ENCODE data around the gene CSF3. TPM values are rescaled to one million over a fixed set of nuclear protein-coding genes. Genes with fewer than 3 reads are reported as not detected.

CSF3 gene
- total RNA-seq, 1 donor from 2014 or later = not detected

- Mint-ChIP-seq H3K27ac (no peak overlapping the region), H3K27me3 (ENCODE audit: insufficient read depth, low read depth) (peaks cover 2% of the 10 kb centered on the region), H3K36me3 (peaks cover 4% of the 10 kb centered on the region), H3K4me3 (no peak overlapping the region), H3K4me1 (peaks cover 38% of the 10 kb centered on the region), H3K9me3 (no peaks in the 10 kb centered on the region)
- no peaks in the 10 kb centered on the region for H3K9me3 ChIP-seq (ENCODE audit: low read depth)
- H3K4me1 ChIP-seq = peaks cover 30% of the 10 kb centered on the region
- no peak for DNase-seq (ENCODE audit: low spot score)
- peak overlapping the region; percentile 13 for H2AFZ ChIP-seq (replicated peaks)
- peak overlapping the region; percentile 55 for H3K4me2 ChIP-seq
- no peak overlapping the region for H3K4me3 ChIP-seq
- H3K9ac ChIP-seq = no peak overlapping the region
- TF ChIP-seq CTCF (IDR thresholded peaks at IDR 0.05) (no peak), EZH2phosphoT487 (IDR thresholded peaks at IDR 0.05) (no peak), EZH2 (IDR thresholded peaks at IDR 0.05) (no peak)
- peaks cover 4% of the 10 kb centered on the region for H4K20me1 ChIP-seq (ENCODE audit: low read depth)
- H3K27ac ChIP-seq = no peak overlapping the region
- H3K79me2 ChIP-seq (ENCODE audit: low read depth) = no peaks in the 10 kb centered on the region
- peaks cover 18% of the 10 kb centered on the region for H3F3A ChIP-seq (ENCODE audit: low read depth)
- H3K36me3 ChIP-seq = no peaks in the 10 kb centered on the region
- no peaks in the 10 kb centered on the region for H3K27me3 ChIP-seq
Observed at GRCh38 chr17:40014375-40014980, 762 bp upstream of the CSF3 start.

- no peak for TF ChIP-seq EZH2 (IDR thresholded peaks at IDR 0.05)
- TF ChIP-seq EZH2phosphoT487 (IDR thresholded peaks at IDR 0.05) = no peak
- TF ChIP-seq CTCF (IDR thresholded peaks at IDR 0.05) = no peak
- Histone ChIP-seq H3K9ac (no peak overlapping the region), H3K4me2 (no peak overlapping the region), H4K20me1 (ENCODE audit: low read depth) (peaks cover 4% of the 10 kb centered on the region), H3K27ac (no peak overlapping the region), H3K27me3 (no peaks in the 10 kb centered on the region), H3F3A (ENCODE audit: low read depth) (peaks cover 21% of the 10 kb centered on the region), H2AFZ (replicated peaks) (no peak overlapping the region), H3K4me3 (no peak overlapping the region), H3K4me1 (peaks cover 31% of the 10 kb centered on the region), H3K79me2 (ENCODE audit: low read depth) (no peaks in the 10 kb centered on the region), H3K36me3 (no peaks in the 10 kb centered on the region), H3K9me3 (ENCODE audit: low read depth) (no peaks in the 10 kb centered on the region)
- no peak for DNase-seq (ENCODE audit: low spot score)
- no peak overlapping the region for H3K4me3 Mint-ChIP-seq
- H3K27me3 Mint-ChIP-seq (ENCODE audit: insufficient read depth, low read depth) = peaks cover 2% of the 10 kb centered on the region
- peak overlapping the region; percentile 46 for H3K27ac Mint-ChIP-seq
- no peaks in the 10 kb centered on the region for H3K9me3 Mint-ChIP-seq
- H3K36me3 Mint-ChIP-seq = peaks cover 5% of the 10 kb centered on the region
- H3K4me1 Mint-ChIP-seq = peaks cover 38% of the 10 kb centered on the region
Observed at GRCh38 chr17:40015998-40016985, 1.1 kb downstream of the CSF3 start.

- Histone ChIP-seq H3K79me2 (ENCODE audit: low read depth) (no peaks in the 10 kb centered on the region), H2AFZ (replicated peaks) (no peak overlapping the region), H3K4me1 (peaks cover 31% of the 10 kb centered on the region), H3F3A (ENCODE audit: low read depth) (peaks cover 21% of the 10 kb centered on the region), H3K9me3 (ENCODE audit: low read depth) (no peaks in the 10 kb centered on the region), H3K9ac (no peak overlapping the region), H3K4me2 (no peak overlapping the region), H4K20me1 (ENCODE audit: low read depth) (peaks cover 4% of the 10 kb centered on the region), H3K4me3 (no peak overlapping the region), H3K27ac (no peak overlapping the region), H3K36me3 (no peaks in the 10 kb centered on the region), H3K27me3 (no peaks in the 10 kb centered on the region)
- TF ChIP-seq CTCF (IDR thresholded peaks at IDR 0.05) (no peak), EZH2 (IDR thresholded peaks at IDR 0.05) (no peak), EZH2phosphoT487 (IDR thresholded peaks at IDR 0.05) (no peak)
- no peak overlapping the region for H3K27ac Mint-ChIP-seq
- H3K4me3 Mint-ChIP-seq = no peak overlapping the region
- H3K36me3 Mint-ChIP-seq = peaks cover 7% of the 10 kb centered on the region
- no peaks in the 10 kb centered on the region for H3K9me3 Mint-ChIP-seq
- DNase-seq (ENCODE audit: low spot score) = no peak
- peaks cover 29% of the 10 kb centered on the region for H3K4me1 Mint-ChIP-seq
- peaks cover 2% of the 10 kb centered on the region for H3K27me3 Mint-ChIP-seq (ENCODE audit: insufficient read depth, low read depth)
Observed at GRCh38 chr17:40017422-40018080, 2.3 kb downstream of the CSF3 start.

All from neural progenitor cell (in vitro differentiated cells).